Stimulated activated CD4-positive, alpha-beta T cell treated with anti-CD3 and anti-CD28 coated beads, TNF-alpha, amount 100 ng/mL, for 1 hour (primary cell): ENCODE results near the gene ASB18.

Experiments
- DNase-seq, 3 donors: peaks; one replicate each; pipeline ENCODE4 v3.0.0-alpha.2; 2020; ENCODE audit warnings: low read depth in 3 of 3, low spot score in 1 of 3

ASB18 gene

GRCh38 chr2:236164201-236164924 lies 99.8 kb downstream of the ASB18 start:
- no peak for DNase-seq

DNA sequence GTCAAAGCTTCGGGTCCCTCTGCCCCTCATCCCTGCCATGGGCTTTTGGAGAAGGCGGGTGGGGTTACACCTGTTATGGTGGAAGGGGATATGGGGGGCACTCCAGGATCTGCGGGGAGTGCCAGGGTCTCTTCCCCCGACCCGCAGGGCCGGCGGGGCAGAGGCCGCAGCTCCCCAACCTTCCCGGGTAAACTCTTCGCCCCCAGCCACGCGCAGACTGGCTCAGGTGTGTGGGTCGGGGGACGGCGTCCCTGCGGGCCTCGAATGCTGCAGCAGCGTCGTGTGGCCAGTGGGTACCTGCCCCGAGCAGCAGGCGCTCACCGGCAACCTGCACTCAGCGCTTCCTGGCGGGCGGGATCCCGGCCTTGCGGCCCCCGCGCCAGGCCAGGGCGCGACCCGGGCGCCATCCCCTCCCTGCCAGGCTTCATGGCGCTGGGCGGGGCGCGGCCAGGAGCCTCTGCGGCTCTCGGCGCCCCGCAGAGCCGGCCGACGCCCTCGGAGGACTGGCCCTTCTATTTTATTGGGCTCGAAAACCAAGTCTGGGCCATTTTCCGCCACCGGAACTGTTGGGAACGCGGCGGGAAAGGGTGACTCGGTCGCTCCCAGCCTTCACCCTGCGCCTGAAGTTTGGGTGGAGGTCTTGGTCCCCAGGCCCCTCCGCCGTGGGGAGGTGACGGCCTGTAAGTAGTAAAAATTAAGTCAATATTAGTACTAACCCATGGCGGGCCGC lies 100.6 kb downstream of the ASB18 start:
- DNase-seq = no peak

GRCh38 chr2:236162882-236163470 lies 101.2 kb downstream of the ASB18 start:
- DNase-seq = no peak

DNA sequence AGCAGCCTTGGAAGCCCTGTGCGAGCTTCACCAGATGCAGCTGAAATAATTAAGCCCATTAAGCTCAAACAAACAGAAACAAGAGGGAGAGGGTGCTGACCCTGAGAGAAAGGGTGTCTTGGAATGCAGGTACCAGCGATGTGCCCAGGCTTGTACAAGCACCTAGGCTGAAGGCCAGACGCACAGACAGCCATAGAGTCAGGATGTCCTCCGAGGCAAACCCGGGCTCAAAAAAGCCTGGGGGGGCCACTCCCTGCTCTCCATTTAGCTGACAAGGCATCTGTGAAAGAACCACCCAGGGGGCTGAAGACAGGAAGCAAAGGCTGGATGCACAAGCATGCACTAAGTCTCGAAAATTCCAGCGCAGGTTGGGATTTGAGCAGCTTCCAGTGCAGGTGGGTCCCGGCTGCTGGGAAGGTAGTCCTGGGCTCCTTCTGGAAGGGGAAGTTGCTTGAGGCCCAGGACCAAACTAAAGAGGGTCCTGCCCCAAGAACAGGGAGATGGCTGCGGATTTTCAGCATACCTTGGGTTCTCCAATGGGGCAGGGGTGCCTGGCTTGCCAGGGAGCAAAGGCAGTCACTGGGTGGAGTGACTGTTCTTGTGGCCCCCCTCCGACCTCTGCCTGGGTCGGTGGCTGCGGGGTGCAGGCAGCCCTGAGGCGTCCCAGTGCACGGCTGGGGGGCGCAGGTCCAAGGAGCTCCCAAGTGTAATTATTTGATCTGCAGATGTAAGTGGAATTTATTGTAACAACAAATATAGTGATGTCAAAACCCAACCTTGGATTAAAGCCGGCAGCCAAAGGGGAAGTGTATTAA lies 102.0 kb downstream of the ASB18 start:
- no peak for DNase-seq

DNA sequence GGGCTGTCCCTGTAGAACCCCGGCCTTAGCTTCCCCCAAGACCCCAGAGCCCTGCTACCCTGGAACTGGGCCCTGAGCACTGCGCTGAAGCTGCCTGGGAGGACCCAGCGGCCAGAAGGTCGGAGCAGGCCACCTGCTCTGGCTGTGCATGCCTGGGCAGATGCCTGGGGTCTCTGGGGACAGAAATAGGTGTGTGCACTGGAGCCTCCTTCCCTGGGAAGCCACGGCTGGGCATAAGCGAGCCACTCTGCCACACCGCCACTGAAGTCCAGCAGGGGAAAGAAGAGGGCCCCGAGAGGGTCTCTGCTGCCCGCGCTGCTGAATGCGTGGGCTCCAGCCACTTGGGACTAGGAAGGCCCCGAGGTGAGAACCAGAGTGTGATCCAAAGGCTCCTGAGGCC lies 102.7 kb downstream of the ASB18 start:
- DNase-seq = no peak

DNA sequence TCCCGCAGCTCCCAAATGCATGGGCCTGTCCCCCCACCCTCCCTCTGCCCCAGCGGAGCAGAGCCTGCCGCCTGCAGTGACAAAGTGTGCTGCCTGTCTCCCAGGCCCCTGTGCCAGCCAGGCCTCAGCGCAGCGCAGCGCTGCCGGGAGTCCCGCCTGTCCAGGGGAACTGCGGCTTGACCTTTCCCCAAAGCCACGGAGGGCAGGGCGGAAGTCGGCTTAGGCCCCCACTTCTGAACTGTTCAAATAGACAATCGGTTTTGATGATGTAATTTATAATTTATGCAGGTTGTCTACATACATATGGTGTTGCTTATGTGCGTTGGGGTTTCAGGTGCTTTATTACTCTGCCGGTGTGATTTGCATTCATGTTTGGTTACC lies 103.1 kb downstream of the ASB18 start:
- DNase-seq = no peak

DNA sequence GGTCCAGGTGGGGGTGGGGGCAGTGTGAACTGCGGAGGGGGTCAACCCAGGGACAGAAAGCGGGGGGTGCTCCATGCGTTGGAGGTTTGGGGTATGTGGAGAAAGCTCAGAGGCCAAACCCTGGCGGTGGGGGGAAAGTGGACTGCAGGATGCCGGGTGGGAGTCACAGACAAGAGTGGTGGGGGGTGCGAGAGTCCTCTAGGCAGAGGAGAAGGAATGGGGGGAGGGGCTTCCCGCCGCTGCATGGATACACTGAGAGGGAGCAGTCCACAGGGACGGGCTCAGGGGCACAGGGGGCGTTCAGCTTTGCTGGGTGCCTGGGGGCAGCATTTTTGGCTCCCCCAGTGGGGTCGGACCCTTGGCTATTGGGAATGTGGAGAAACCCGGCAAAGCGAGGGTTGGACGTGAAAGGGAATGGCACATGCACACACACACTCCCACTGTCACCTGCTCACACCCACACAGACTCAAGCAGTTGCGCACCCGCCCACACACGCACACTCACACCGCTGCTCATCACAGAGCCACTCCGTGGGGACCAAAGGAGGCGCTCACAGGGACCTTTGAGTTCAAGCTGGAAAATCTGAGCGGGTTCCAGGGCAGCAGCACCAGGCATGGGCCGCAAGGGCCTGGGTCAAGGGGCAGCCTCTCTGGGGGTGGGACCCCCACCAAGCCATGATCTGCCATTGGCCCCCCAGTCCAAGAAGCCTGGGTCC lies 103.7 kb downstream of the ASB18 start:
- DNase-seq = no peak

- no peak for DNase-seq
Measured at GRCh38 chr2:236159778-236160170, 104.4 kb downstream of the ASB18 start.

GRCh38 chr2:236158969-236159777 lies 105.0 kb downstream of the ASB18 start:
- DNase-seq = no peak

DNA sequence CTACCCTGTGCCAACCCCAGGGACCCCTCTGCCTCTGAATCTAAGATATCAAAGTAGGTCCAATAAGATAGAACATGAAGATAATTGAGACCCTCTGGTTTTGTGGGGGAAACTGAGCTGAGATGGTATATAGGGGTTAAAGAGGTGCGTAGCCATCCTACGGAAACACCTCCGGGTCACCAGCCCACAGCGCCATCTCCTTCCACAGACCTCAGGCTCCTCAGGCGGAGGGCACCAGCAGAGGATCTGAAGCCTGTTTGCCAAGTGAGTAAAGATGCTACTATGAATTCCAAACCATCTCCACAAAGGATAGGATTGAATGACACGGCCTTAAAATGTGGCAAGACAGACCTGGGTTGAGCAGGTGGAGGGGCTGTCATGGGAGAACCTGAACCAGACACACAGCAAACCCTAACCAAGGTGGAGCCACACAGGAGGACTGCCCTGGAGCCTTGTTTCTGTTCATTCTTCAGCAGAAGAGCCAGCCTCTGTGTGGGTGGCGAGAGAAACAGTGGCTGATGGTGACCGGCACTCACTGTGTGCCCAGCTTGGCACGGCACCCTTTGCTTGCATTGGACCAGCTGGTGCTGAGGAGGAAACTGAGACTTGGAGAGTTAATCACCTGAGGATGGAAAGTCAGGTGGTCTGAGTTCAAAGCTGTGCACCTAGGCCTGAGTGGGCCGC lies 106.2 kb downstream of the ASB18 start:
- DNase-seq = no peak

DNA sequence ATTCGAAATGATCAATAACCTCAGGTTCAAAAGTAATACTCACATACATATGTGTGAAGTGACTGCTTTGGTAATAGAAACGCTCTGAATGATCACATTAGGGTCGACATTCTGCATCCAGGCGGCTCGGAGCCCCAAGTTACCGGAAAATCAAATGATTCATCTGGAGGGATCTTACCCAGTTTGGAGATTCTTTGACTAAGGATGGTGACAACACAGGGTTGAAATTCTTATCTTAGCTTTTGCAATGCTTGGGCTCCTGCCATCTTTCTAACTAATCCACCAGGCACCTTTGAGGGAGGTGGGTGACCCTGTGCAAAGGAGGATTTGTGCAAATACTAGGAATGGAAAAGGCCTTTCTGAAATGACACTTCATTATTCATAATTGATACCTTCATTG lies 106.8 kb downstream of the ASB18 start:
- no peak for DNase-seq

DNA sequence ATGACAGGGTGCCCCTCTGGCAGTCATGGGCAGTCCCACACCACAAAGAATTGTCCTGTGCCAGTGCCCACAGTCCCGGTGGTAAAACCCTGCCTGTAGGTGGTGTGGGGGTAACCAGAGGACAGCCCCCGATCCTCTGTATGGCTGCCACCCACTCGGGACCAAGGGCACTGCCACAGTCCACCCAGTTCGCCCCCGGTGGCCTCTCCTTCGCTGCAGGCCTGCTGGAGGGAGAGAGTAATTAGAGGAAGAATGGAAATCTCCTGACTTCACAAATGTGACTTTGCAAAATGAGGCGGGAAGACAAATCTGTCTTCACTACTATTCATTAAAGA lies 107.4 kb downstream of the ASB18 start:
- no peak for DNase-seq

GRCh38 chr2:236156095-236156859 lies 107.9 kb downstream of the ASB18 start:
- DNase-seq = no peak

DNA sequence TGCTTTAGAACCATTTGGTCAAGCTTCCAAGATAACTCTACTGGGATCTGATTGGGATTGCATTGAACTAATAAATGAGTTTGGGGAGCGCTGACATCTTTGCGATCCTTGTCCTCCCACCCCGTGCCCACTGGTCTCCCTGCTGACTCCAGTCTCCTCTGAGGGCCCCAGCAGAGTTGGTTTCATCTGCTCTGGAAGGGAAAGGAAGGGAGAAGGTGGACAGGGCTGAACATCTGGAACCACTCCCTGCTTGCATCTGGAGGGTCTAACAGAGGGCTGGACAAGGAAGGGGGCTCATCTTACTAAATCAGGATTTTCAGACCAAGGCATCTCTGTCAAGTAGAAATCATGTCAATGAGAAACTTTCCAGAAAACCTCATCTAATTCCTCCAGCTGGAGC lies 108.8 kb downstream of the ASB18 start:
- no peak for DNase-seq

GRCh38 chr2:236146436-236146835 lies 117.8 kb downstream of the ASB18 start:
- no peak for DNase-seq

DNA sequence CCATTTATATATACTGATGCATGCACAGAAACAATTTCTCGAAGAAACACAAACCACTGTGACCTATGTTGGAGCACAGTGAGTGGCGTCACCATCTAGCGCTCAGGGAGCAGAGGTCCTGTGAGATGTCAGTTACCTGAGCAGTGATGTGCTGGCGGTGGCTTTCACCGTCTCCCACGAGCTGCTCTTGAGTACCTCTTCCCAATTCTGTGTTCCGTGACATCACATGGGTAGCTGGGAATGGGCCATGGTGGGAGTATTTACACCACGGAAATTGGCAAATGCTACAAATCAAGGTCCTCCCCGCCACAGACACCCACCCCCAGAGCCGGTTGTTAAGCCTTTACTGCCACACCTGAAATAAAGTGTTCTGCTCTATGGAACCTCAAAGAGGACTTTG lies 120.4 kb downstream of the ASB18 start:
- DNase-seq = no peak
